ENCODE results near the gene ZNHIT6. TPM values are rescaled to one million over a fixed set of nuclear protein-coding genes. Genes with fewer than 3 reads are reported as not detected.

Gene ZNHIT6
- polyA plus RNA-seq, 4 donors = 26.4 to 34.1 (median 33.6) TPM

GRCh38 chr1:85624361-85624760 lies 83.9 kb downstream of the ZNHIT6 start:
- no peak for DNase-seq (ENCODE audit: low read depth in 4 of 4, low spot score in 3 of 4)

- no peak for DNase-seq (ENCODE audit: low read depth in 4 of 4, low spot score in 3 of 4)
These were observed 85.2 kb downstream of the ZNHIT6 start for GRCh38 chr1:85623061-85623471.

GRCh38 chr1:85621430-85621829 lies 86.8 kb downstream of the ZNHIT6 start:
- DNase-seq (ENCODE audit: low read depth in 4 of 4, low spot score in 3 of 4) = no peak

- no peak for DNase-seq (ENCODE audit: low read depth in 4 of 4, low spot score in 3 of 4)
These were observed 90.6 kb downstream of the ZNHIT6 start for GRCh38 chr1:85617633-85618100.

GRCh38 chr1:85616736-85617135 lies 91.5 kb downstream of the ZNHIT6 start:
- no peak for DNase-seq (ENCODE audit: low read depth in 4 of 4, low spot score in 3 of 4)

GRCh38 chr1:85616364-85616705 lies 91.9 kb downstream of the ZNHIT6 start:
- no peak for DNase-seq (ENCODE audit: low read depth in 4 of 4, low spot score in 3 of 4)

GRCh38 chr1:85615586-85616363 lies 92.5 kb downstream of the ZNHIT6 start:
- DNase-seq (ENCODE audit: low read depth in 4 of 4, low spot score in 3 of 4) = no peak

GRCh38 chr1:85612704-85613361 lies 95.4 kb downstream of the ZNHIT6 start:
- DNase-seq (ENCODE audit: low read depth in 4 of 4, low spot score in 3 of 4) = no peak

GRCh38 chr1:85611856-85612255 lies 96.4 kb downstream of the ZNHIT6 start:
- DNase-seq (ENCODE audit: low read depth in 4 of 4, low spot score in 3 of 4) = no peak

GRCh38 chr1:85611425-85611824 lies 96.8 kb downstream of the ZNHIT6 start:
- DNase-seq (ENCODE audit: low read depth in 4 of 4, low spot score in 3 of 4) = no peak

- no peak for DNase-seq (ENCODE audit: low read depth in 4 of 4, low spot score in 3 of 4)
These were observed 98.3 kb downstream of the ZNHIT6 start for GRCh38 chr1:85609976-85610375.

GRCh38 chr1:85608851-85609250 lies 99.4 kb downstream of the ZNHIT6 start:
- DNase-seq (ENCODE audit: low read depth in 4 of 4, low spot score in 3 of 4) = no peak

GRCh38 chr1:85607921-85608265 lies 100.3 kb downstream of the ZNHIT6 start:
- DNase-seq (ENCODE audit: low read depth in 4 of 4, low spot score in 3 of 4) = no peak

GRCh38 chr1:85607126-85607920 lies 100.9 kb downstream of the ZNHIT6 start:
- DNase-seq (ENCODE audit: low read depth in 4 of 4, low spot score in 3 of 4) = no peak

- no peak for DNase-seq (ENCODE audit: low read depth in 4 of 4, low spot score in 3 of 4)
These were observed 101.8 kb downstream of the ZNHIT6 start for GRCh38 chr1:85606414-85606800.

GRCh38 chr1:85605484-85606413 lies 102.5 kb downstream of the ZNHIT6 start:
- no peak for DNase-seq (ENCODE audit: low read depth in 4 of 4, low spot score in 3 of 4)

GRCh38 chr1:85604298-85604997 lies 103.8 kb downstream of the ZNHIT6 start:
- no peak for DNase-seq (ENCODE audit: low read depth in 4 of 4, low spot score in 3 of 4)

- no peak for DNase-seq (ENCODE audit: low read depth in 4 of 4, low spot score in 3 of 4)
These were observed 105.0 kb downstream of the ZNHIT6 start for GRCh38 chr1:85603086-85603880.

- DNase-seq (ENCODE audit: low read depth in 4 of 4, low spot score in 3 of 4) = no peak
These were observed 105.7 kb downstream of the ZNHIT6 start for GRCh38 chr1:85602571-85602970.

Measured in right renal pelvis (tissue), 4 donors.